HG03175 (cell line): ENCODE measurements around the gene IFNAR2.
"Not testable (repeated sequence)": the region's sequence is repeated elsewhere in the genome, so short reads cannot be mapped to it uniquely, and the experiment has no call there.

Experiments used
- ATAC-seq: cut with Tn5 transposase; IDR thresholded peaks from one replicate; pipeline ENCODE4 v1.9.1; 2021; ENCODE audit warnings: mild to moderate bottlenecking, moderate library complexity; ENCODE audit not compliant: unreplicated experiment

IFNAR2 gene

GRCh38 chr21:33212159-33212851 is 17.4 kb upstream of the IFNAR2 start:
- no peak for ATAC-seq

- no peak for ATAC-seq
Observed at GRCh38 chr21:33214056-33214455, 15.7 kb upstream of the IFNAR2 start.

GRCh38 chr21:33217138-33217520 is 12.6 kb upstream of the IFNAR2 start:
- no peak for ATAC-seq

GRCh38 chr21:33219300-33219699 is 10.4 kb upstream of the IFNAR2 start:
- ATAC-seq, result no peak

GRCh38 chr21:33219954-33220353 is 9.8 kb upstream of the IFNAR2 start:
- no peak for ATAC-seq

- ATAC-seq, result not testable (repeated sequence)
Observed at GRCh38 chr21:33225376-33225775, 4.4 kb upstream of the IFNAR2 start.

GRCh38 chr21:33228455-33228854 is 1.3 kb upstream of the IFNAR2 start:
- no peak for ATAC-seq

- no peak for ATAC-seq
Observed at GRCh38 chr21:33229099-33229783, 497 bp upstream of the IFNAR2 start.

GRCh38 chr21:33230545-33231324 is 997 bp downstream of the IFNAR2 start:
- peak; percentile 24 for ATAC-seq

GRCh38 chr21:33231526-33231925 is 1.8 kb downstream of the IFNAR2 start:
- no peak for ATAC-seq

- no peak for ATAC-seq
Observed at GRCh38 chr21:33232291-33233034, 2.7 kb downstream of the IFNAR2 start.

GRCh38 chr21:33234635-33235520 is 5.1 kb downstream of the IFNAR2 start:
- ATAC-seq, result no peak

- ATAC-seq, result no peak
Observed at GRCh38 chr21:33236013-33236686, 6.4 kb downstream of the IFNAR2 start.

- no peak for ATAC-seq
Observed at GRCh38 chr21:33236766-33237165, 7.0 kb downstream of the IFNAR2 start.

- no peak for ATAC-seq
Observed at GRCh38 chr21:33237486-33237885, 7.7 kb downstream of the IFNAR2 start.

GRCh38 chr21:33238146-33238545 is 8.4 kb downstream of the IFNAR2 start:
- ATAC-seq, result peak; percentile 4

GRCh38 chr21:33238565-33239255 is 9.0 kb downstream of the IFNAR2 start:
- ATAC-seq, result peak; percentile 86

GRCh38 chr21:33239559-33240127 is 9.9 kb downstream of the IFNAR2 start:
- not testable (repeated sequence) for ATAC-seq

- no peak for ATAC-seq
Observed at GRCh38 chr21:33240404-33240803, 10.7 kb downstream of the IFNAR2 start.
